Epithelial cell of esophagus (primary cell): Measurements from ENCODE around the gene MTSS2.

Experiments used
- DNase-seq: peaks from one replicate; pipeline ENCODE4 v3.0.0; 2010; ENCODE audit warnings: low read depth
- H3K4me3 ChIP-seq: 2 replicates; pipeline ENCODE4 v1.5.1; 2011; ENCODE audit warnings: mild to moderate bottlenecking, low read length, control low read depth
- TF ChIP-seq, protein P1 (sequence below): IDR thresholded peaks from 2 replicates; pipeline ENCODE4 v1.5.1; 2011; ENCODE audit warnings: low read depth, mild to moderate bottlenecking, low read length, control low read depth, inconsistent platforms; ENCODE audit not compliant: insufficient read depth; ENCODE audit errors: missing control alignments

Gene MTSS2

DNA sequence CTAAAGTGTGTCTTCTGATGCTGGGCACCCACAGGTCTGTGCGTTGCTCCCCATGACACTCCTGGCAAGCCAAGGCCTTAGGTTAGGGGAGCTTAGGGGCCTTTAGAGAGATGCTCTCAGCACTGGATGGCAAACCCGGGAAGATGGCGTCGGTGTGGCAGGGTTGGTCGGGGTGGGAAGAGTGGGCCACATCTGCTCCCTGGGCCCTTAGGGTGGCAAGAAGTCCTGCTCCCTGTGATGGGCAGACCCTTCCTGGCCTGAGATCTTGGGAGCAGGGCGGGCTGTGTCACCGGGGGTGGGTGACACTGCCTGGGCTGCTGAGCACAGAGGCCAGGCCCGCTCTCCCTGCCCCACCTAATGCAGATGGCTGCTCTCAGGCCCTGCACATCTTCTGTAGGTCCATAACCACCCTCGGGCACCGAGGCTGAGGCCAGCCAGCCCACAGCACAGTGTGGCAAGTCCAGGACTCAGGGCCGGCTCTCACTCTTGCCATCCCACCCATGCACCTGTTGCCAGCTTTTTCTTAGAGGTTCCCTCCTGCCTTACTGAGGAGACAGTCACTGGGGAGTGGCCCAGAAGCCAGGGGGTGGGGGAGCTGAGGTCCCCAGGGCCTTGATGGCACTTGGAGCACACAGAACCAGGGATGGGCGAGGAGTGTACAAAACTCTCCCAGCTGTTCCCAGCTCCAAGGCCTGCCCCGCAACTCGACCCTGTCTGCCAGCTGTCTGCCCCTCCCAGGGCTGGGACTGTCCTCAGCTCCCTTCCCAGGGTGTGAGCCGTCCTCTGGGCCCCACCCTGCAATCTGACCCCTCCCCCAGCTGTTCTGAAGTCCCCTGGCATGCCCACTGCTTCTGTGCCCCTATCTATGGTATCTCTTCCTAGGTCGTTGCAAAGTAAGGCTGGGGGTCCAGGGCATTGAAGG lies 4.4 kb upstream of the MTSS2 start:
- no peak overlapping the region for H3K4me3 ChIP-seq
- no peak for DNase-seq
- TF ChIP-seq, protein P1, sequence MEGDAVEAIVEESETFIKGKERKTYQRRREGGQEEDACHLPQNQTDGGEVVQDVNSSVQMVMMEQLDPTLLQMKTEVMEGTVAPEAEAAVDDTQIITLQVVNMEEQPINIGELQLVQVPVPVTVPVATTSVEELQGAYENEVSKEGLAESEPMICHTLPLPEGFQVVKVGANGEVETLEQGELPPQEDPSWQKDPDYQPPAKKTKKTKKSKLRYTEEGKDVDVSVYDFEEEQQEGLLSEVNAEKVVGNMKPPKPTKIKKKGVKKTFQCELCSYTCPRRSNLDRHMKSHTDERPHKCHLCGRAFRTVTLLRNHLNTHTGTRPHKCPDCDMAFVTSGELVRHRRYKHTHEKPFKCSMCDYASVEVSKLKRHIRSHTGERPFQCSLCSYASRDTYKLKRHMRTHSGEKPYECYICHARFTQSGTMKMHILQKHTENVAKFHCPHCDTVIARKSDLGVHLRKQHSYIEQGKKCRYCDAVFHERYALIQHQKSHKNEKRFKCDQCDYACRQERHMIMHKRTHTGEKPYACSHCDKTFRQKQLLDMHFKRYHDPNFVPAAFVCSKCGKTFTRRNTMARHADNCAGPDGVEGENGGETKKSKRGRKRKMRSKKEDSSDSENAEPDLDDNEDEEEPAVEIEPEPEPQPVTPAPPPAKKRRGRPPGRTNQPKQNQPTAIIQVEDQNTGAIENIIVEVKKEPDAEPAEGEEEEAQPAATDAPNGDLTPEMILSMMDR, result no peak

DNA sequence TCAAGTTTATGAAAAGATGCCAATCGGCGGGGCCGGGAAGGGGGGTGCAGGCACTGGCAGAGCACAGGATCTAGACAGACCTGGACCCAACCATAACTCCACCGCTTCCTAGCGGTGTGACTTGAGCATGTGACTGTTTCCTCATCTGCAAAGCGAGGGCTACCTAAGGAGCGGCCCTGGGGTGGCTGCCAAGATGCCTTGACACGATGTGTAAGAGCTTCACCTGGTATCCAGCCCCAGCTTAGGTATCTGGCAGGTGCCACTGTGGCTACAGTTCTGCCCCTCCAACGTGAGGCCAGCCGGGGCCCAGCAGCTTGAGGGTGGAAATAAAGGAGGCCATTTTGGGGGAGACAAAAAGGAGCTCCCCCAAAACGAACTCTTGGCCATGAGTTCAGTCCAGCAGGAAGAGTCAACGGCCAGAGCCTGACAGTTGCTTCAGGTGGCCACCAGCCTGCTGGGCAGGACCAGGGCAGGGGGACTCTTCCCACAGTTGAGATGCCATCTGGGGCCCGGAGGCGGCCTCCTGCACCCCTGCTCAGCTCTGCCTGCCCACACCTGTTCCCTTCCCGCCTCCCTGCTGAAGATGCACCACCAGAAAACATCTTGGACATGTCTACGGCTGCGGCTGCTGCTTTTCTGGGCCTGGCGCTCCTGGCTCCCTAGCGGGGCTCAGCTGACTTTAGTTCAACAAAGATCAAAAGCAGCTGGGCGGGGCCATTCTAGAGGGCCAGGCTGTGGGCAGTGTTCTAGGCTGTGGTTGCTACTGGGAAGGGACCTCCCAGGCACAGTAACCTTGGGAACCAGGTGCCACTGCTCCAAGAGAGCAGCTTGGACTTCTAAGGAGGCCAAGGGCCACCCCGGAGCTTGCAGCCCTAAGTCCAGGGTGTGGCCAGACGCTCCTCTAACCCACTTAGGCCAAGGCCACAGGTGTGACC lies 3.4 kb upstream of the MTSS2 start:
- no peak for DNase-seq
- H3K4me3 ChIP-seq, result no peak overlapping the region
- TF ChIP-seq, protein P1, result no peak

DNA sequence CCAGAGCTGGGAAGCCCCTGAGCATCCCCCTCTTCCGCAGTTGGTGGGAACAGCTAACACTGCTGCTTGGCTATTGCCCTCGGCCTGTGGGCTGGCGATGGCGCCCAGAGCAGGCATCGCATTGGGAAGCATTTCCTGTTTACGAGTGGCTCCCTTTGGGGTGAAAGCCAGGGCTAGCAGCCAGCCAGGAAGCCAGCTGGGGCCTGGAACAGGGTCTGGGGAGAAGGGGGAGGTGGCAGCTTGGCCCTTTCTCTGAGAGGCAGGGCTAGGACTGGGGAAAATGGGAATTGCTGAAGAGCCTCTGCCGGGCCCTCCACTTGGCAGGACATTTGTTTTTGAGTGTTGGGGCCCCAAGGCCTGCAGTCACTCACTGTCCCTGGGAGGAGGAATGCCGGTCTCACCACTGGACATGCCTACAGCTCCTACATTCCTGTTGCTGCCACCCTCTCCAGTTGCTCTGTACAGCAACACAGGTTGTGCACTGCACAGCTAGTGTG lies 2.4 kb upstream of the MTSS2 start:
- TF ChIP-seq, protein P1, result no peak
- H3K4me3 ChIP-seq, result no peak overlapping the region
- no peak for DNase-seq

DNA sequence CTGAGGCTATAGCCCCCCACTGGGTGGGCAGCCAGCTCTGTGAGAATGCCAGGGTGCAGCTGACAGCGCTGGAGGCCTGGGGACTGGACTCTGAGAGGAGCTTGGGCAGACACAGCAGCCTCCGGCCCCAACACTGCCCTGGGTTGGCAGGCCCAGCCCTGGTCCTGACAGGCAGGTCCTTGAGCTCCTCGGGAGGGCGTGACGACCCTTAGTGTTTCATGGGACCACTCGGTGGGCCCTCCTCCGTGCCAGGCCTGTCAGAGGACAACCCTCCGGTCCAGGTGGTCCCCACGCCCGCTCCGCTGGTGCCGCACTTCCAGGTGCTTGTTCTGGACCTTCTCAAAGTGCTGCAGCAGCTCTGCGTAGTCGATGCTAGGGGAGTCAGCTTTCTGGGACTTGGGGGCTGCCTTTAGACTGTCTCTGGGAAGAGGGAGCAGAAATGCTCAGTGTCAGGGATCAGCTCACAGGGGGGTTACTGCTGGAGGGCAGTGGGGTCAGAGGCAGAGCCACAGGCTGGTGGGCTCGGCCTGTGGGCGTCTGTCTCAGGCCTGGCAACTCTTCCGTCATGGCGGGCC lies 1.9 kb upstream of the MTSS2 start:
- TF ChIP-seq, protein P1, result no peak
- DNase-seq, result no peak
- no peak overlapping the region for H3K4me3 ChIP-seq

DNA sequence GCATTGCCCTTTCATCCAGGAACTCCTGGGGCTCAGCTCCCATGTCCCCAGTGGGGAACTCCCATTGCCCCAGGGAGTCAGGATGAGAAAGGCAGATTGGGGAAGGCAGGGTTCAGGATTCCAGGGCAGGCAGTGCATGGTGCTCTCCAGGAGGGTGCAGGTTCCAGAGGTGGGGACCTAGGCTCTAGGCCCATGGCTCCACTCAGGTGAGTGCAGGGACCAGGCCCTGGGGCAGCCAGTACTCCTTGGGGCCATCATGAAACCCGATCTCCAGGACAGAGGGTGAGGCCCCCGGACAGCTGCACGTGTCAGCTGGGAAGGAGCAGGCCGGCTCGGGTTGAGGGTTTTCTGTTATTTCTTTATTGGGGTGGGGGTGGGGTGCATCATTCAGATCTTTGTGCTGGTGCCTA lies 1.3 kb upstream of the MTSS2 start:
- TF ChIP-seq, protein P1, result no peak
- no peak for DNase-seq
- no peak overlapping the region for H3K4me3 ChIP-seq

DNA sequence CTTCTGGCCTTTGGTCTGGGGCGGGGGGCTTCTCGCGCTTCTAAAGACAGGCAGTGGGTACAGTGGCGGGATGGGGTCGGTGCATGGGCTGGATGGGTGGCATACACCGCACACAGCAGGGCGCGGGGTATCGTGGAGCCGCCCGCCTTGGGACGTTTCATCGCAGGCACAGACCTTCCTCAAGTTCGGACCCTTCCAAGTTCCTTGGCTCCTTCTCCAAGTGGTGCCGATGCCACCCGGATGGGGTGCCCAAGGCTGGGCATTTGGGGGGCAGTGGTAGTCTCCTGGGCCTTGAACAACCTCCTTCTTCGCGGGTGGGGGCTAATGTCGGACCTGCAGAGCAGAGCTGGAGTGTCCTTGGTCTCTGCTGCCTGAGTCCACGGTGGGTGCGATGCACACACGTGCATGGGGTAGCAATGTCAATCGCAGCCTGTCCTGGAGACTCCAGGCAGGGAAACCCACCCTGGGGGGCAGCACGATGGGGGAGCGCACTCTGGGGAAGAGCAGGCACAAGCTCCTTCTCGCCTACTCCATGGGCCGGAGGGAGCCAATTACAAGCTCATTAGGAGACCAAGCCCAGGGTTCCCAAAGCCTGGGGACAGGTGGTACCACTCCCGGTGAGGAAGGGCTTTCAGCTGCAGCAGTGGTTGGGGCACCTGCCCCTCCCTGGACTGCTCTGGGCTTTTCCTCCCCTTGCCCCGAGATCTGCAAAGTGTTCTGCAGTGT lies 686 bp upstream of the MTSS2 start:
- TF ChIP-seq, protein P1, result no peak
- H3K4me3 ChIP-seq, result peak overlapping the region; percentile 29
- no peak for DNase-seq
